Measurements from ENCODE around the gene WDHD1.
"Not testable (repeated sequence)": the region's sequence is repeated elsewhere in the genome, so short reads cannot be mapped to it uniquely, and the experiment has no call there.

DNA sequence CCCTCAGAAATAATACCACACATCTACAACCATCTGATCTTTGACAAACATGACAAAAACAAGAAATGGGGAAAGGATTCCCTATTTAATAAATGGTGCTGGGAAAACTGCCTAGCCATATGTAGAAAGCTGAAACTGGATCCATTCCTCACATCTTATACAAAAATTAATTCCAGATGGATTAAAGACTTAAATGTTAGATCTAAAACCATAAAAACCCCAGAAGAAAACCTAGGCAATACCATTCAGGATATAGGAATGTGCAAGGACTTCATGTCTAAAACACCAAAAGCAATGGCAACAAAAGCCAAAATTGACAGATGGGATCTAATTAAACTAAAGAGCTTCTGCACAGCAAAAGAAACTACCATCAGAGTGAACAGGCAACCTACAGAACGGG lies 74.1 kb downstream of the WDHD1 start:
- TF ChIP-seq POLR2A (IDR thresholded peaks at IDR 0.05; ENCODE audit: extremely low read depth, insufficient read length); MYC (IDR thresholded peaks at IDR 0.05; ENCODE audit: low read depth, low read length): not testable (repeated sequence)
- TF ChIP-seq, protein P1, sequence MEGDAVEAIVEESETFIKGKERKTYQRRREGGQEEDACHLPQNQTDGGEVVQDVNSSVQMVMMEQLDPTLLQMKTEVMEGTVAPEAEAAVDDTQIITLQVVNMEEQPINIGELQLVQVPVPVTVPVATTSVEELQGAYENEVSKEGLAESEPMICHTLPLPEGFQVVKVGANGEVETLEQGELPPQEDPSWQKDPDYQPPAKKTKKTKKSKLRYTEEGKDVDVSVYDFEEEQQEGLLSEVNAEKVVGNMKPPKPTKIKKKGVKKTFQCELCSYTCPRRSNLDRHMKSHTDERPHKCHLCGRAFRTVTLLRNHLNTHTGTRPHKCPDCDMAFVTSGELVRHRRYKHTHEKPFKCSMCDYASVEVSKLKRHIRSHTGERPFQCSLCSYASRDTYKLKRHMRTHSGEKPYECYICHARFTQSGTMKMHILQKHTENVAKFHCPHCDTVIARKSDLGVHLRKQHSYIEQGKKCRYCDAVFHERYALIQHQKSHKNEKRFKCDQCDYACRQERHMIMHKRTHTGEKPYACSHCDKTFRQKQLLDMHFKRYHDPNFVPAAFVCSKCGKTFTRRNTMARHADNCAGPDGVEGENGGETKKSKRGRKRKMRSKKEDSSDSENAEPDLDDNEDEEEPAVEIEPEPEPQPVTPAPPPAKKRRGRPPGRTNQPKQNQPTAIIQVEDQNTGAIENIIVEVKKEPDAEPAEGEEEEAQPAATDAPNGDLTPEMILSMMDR (IDR thresholded peaks at IDR 0.05; ENCODE audit: low read depth, low read length), result not testable (repeated sequence)
- TF ChIP-seq, protein P2, sequence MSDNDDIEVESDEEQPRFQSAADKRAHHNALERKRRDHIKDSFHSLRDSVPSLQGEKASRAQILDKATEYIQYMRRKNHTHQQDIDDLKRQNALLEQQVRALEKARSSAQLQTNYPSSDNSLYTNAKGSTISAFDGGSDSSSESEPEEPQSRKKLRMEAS (IDR thresholded peaks at IDR 0.05; ENCODE audit: low read depth, low read length), result not testable (repeated sequence)
